GM18951 (cell line): Measurements from ENCODE around the gene SLC25A1.

ENCODE experiments used
- POLR2A ChIP-seq: IDR thresholded peaks from 4 replicates; pipeline ENCODE4 v1.6.1; 2011; ENCODE audit warnings: mild to moderate bottlenecking; ENCODE audit not compliant: insufficient read length, insufficient read depth; ENCODE audit errors: extremely low read depth
- in situ Hi-C: fragments of 300-500 bp; cut with MboI; formaldehyde crosslinking; loops from one replicate; pipeline ENCODE4 v1.12.0; 2022; ENCODE audit warnings: low sequenced_read_pairs, mixed read lengths, inconsistent platforms; ENCODE audit not compliant: unreplicated experiment

SLC25A1 gene

GRCh38 chr22:19142394-19142793 is 36.1 kb downstream of the SLC25A1 start:
- in situ Hi-C loops = no loop called here
- no peak for TF ChIP-seq POLR2A

GRCh38 chr22:19139974-19140373 is 38.6 kb downstream of the SLC25A1 start:
- TF ChIP-seq POLR2A = no peak
- in situ Hi-C loops = no loop called here

- in situ Hi-C loops = no loop called here
- TF ChIP-seq POLR2A = no peak
These were observed 39.6 kb downstream of the SLC25A1 start for GRCh38 chr22:19139001-19139356.

GRCh38 chr22:19138217-19139000 is 40.1 kb downstream of the SLC25A1 start:
- in situ Hi-C loops = no loop called here
- no peak for TF ChIP-seq POLR2A

DNA sequence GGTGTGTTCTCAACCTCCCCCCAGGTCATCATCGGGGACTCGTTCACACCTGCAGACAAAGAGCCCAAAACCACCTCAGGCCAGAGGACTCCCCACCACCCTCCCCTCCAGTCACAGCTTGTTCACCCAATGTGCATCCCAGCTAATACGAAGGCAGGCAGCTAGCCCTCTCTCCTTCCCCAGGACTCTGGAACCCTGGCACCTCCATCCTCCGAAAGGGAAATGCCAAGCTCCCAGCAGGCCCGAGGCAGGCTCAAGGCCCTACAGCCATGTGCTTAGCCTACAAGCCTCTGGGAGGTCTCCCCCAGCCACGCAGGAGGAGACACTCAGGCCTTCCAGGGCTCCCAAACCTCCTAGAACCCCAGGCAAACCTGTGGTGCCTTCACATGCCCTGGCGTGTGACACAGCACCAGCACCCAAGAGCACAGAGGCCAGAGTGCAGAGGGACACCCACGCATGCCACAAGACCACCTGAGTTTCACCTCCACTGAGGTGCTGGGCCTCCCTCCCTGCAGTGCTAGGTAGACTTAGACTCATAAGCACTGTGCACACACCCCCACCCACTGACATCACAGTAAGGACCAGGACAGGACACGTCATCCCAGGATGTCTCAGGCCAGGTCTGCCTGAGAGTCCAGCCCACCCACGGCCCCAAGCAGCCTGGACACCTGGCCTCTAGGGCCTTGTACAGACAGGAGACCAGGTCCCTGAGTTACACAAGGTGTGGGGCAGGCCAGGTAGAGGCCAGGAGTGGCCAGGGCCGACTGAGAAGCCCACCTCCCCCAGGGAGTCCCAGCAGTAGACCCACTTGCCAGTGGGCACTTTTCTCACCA is 40.9 kb downstream of the SLC25A1 start:
- TF ChIP-seq POLR2A = no peak
- in situ Hi-C loops = no loop called here

- TF ChIP-seq POLR2A = no peak
- in situ Hi-C loops = no loop called here
These were observed 41.6 kb downstream of the SLC25A1 start for GRCh38 chr22:19136915-19137314.

- in situ Hi-C loops = no loop called here
- no peak for TF ChIP-seq POLR2A
These were observed 43.7 kb downstream of the SLC25A1 start for GRCh38 chr22:19134874-19135273.

- TF ChIP-seq POLR2A = no peak
- in situ Hi-C loops = no loop called here
These were observed 44.2 kb downstream of the SLC25A1 start for GRCh38 chr22:19134176-19134831.

- in situ Hi-C loops = no loop called here
- no peak for TF ChIP-seq POLR2A
These were observed 45.0 kb downstream of the SLC25A1 start for GRCh38 chr22:19133561-19133960.

DNA sequence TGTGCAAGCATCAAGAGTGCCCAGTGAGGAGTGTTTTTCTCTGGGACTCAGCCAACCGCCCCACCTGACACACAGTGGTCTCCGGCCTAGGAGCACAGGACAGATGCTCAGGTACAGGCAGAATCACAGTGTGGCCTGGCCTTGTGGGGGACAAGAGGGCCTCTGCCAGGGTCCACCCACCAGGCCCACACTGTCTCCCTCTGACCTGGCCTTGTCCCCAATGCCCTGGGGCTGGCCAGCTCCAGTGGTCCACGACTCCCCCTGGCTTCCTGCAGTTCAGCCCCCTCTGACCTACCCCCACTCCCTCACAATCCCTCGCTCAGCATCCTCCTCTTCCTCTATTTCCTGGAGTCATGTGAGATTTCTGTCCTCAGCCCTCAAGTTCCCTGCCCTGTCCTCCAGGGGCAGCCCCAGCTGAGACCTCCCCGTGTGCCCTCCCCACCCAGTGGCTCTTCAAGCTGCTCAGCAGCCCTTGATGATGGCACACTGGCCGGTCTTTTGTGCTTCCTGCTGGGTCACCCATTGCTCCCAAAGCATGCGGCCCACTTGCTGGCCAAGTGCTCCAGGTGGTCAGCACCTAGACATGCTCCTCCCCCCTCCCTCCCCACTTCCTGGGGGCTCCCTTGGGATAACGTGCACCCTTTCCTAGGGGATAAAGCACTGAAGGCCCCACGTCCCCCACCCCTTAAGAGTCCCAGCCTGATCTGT is 45.7 kb downstream of the SLC25A1 start:
- in situ Hi-C loops = no loop called here
- TF ChIP-seq POLR2A = no peak

- in situ Hi-C loops = no loop called here
- TF ChIP-seq POLR2A = no peak
These were observed 46.4 kb downstream of the SLC25A1 start for GRCh38 chr22:19132153-19132552.

GRCh38 chr22:19131685-19132015 is 46.9 kb downstream of the SLC25A1 start:
- no peak for TF ChIP-seq POLR2A
- in situ Hi-C loops = no loop called here

- in situ Hi-C loops = no loop called here
- no peak for TF ChIP-seq POLR2A
These were observed 47.4 kb downstream of the SLC25A1 start, which contains the start of gene TSSK2 for GRCh38 chr22:19130959-19131684. TSSK2 (plus strand) TSS chr22:19131308; CDS start chr22:19131400, 92 bp downstream.

DNA sequence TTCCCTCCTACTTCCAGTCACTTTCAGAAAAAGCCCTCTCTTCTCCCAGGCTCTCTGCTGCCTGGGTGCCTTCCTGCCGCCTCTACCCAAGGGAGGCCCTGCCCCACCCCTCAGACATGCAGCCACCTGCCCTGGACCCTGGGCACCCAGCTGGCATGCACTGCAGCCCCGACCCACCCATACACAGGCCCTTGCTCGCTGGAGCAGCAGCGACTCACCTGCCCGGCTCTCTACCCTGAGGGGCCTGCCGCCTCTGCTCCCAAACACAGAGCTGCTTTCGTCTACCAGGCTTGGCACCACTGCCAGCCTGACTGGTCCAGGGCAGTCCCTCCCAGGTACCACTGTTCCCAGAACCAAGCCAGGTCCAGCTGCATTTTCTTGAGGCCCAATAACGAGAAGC is 48.7 kb downstream of the SLC25A1 start:
- no peak for TF ChIP-seq POLR2A
- in situ Hi-C loops = no loop called here
